SK-N-SH (cell line): ENCODE data around the gene DPYSL5. TPM values are rescaled to one million over a fixed set of nuclear protein-coding genes. Genes with fewer than 3 reads are reported as not detected.

ENCODE experiments used
- CTCF ChIA-PET: fragments of 300-600, 350-600 bp; formaldehyde crosslinking; extraction: SDS; loops from one replicate; lab custom pipeline; 2021; lab: Yijun Ruan, JAX
- POLR2A ChIA-PET: fragments of 350-600 bp; sonication (Branson Sonifier 250); formaldehyde crosslinking; extraction: SDS; loops from one replicate; lab custom pipeline; 2020; ENCODE audit warnings: antibody characterized with exemption, inconsistent platforms; lab: Yijun Ruan, JAX
- DNase-seq: peaks from one replicate; pipeline ENCODE4 v3.0.0; 2012
- H2AFZ ChIP-seq: fragments of 200-600 bp; sonication (generic); 2 replicates; pipeline ENCODE4 v1.8.1; 2016; ENCODE audit warnings: antibody characterized with exemption, mild to moderate bottlenecking, low read depth
- H3F3A ChIP-seq: fragments of 200-600 bp; sonication (generic); replicated peaks from 2 replicates; pipeline ENCODE3; 2016; ENCODE audit warnings: antibody characterized with exemption, mild to moderate bottlenecking; ENCODE audit not compliant: insufficient read depth
- H3K27ac ChIP-seq, 2 experiments: fragments of 200-500 bp in 1 of 2; fragments of 200-600 bp in 1 of 2; sonication (Bioruptor generic) in 1 of 2; sonication (generic), shearing (Covaris generic) in 1 of 2; 2 replicates each; pipeline versions ENCODE4 v1.5.1 to v1.6.1; 2014 to 2016; ENCODE audit warnings: low read depth in 2 of 2, inconsistent platforms in 1 of 2, low read length in 1 of 2, mild to moderate bottlenecking in 1 of 2, mixed read lengths in 1 of 2
- H3K27me3 ChIP-seq: fragments of 200-600 bp; sonication (generic), shearing (Covaris generic); 2 replicates; pipeline ENCODE4 v1.6.1; 2016; ENCODE audit warnings: mixed run types; ENCODE audit not compliant: insufficient read depth
- H3K36me3 ChIP-seq, 2 experiments: fragments of 200-500 bp in 1 of 2; fragments of 200-600 bp in 1 of 2; sonication (Bioruptor generic) in 1 of 2; sonication (generic) in 1 of 2; replicated peaks in 1 of 2; 2 replicates each; pipeline versions ENCODE3 to v1.5.1; 2014 to 2016; ENCODE audit warnings: low read length in 1 of 2, mild to moderate bottlenecking in 1 of 2; ENCODE audit not compliant: insufficient read depth in 2 of 2, control insufficient read depth in 1 of 2
- H3K4me1 ChIP-seq, 2 experiments: fragments of 200-500 bp in 1 of 2; fragments of 200-600 bp in 1 of 2; sonication (Bioruptor generic) in 1 of 2; sonication (generic), shearing (Covaris generic) in 1 of 2; 2 replicates each; pipeline versions ENCODE4 v1.5.1 to v1.6.1; 2014 to 2016; ENCODE audit warnings: low read depth in 1 of 2, low read length in 1 of 2, mixed run types in 1 of 2; ENCODE audit not compliant: insufficient read depth in 2 of 2, control insufficient read depth in 1 of 2
- H3K4me2 ChIP-seq: fragments of 200-600 bp; sonication (generic), shearing (Covaris generic); 2 replicates; pipeline ENCODE4 v1.6.1; 2017; ENCODE audit warnings: mixed run types
- H3K4me3 ChIP-seq, 2 experiments: fragments of 200-500 bp in 1 of 2; fragments of 200-600 bp in 1 of 2; sonication (Bioruptor generic) in 1 of 2; sonication (generic), shearing (Covaris generic) in 1 of 2; 2 replicates each; pipeline versions ENCODE4 v1.5.1 to v1.8.1; 2014 to 2016; ENCODE audit warnings: low read depth in 2 of 2, inconsistent platforms in 1 of 2, low read length in 1 of 2, mild to moderate bottlenecking in 1 of 2, mixed read lengths in 1 of 2, moderate library complexity in 1 of 2
- H3K79me2 ChIP-seq: fragments of 200-600 bp; sonication (generic); 2 replicates; pipeline ENCODE4 v1.8.1; 2017; ENCODE audit warnings: mild to moderate bottlenecking; ENCODE audit not compliant: insufficient read depth
- H3K9ac ChIP-seq: fragments of 200-600 bp; sonication (generic); 2 replicates; pipeline ENCODE4 v1.6.1; 2017; ENCODE audit warnings: mixed run types
- H3K9me2 ChIP-seq: fragments of 200-600 bp; sonication (generic); 2 replicates; pipeline ENCODE4 v1.6.1; 2017; ENCODE audit warnings: mixed run types
- H3K9me3 ChIP-seq: fragments of 200-600 bp; sonication (generic); 2 replicates; pipeline ENCODE4 v1.6.1; 2017; ENCODE audit warnings: mixed run types, mild to moderate bottlenecking, moderate library complexity
- H4K20me1 ChIP-seq: fragments of 200-600 bp; sonication (generic); 2 replicates; pipeline ENCODE4 v1.6.1; 2017; ENCODE audit warnings: mild to moderate bottlenecking, mixed run types; ENCODE audit not compliant: insufficient read depth
- ELF1 ChIP-seq: IDR thresholded peaks from 2 replicates; pipeline ENCODE4 v1.4.0; 2012
- EP300 ChIP-seq, 2 experiments: IDR thresholded peaks; 2 replicates each; pipeline versions ENCODE4 v1.4.0 to v1.6.1; 2012; ENCODE audit warnings: borderline replicate concordance in 1 of 2, low read depth in 1 of 2, low read length in 1 of 2
- FOXJ3 ChIP-seq: sonication (generic); formaldehyde crosslinking; IDR thresholded peaks from 2 replicates; pipeline ENCODE4 v1.5.1; 2020; ENCODE audit warnings: mild to moderate bottlenecking, missing genetic modification reagents
- FOXM1 ChIP-seq: IDR thresholded peaks from 2 replicates; pipeline ENCODE4 v1.4.0; 2012; ENCODE audit warnings: low read depth, mild to moderate bottlenecking
- GABPA ChIP-seq: IDR thresholded peaks from 2 replicates; pipeline ENCODE4 v1.4.0; 2012; ENCODE audit warnings: low read depth, mild to moderate bottlenecking
- MEF2A ChIP-seq: IDR thresholded peaks from 2 replicates; pipeline ENCODE4 v1.4.0; 2012; ENCODE audit warnings: low read depth, borderline replicate concordance
- MXI1 ChIP-seq: IDR thresholded peaks from 2 replicates; pipeline ENCODE4 v1.6.1; 2012; ENCODE audit warnings: mild to moderate bottlenecking, low read depth, low read length, improper control_type of control experiment
- NFIC ChIP-seq: IDR thresholded peaks from 2 replicates; pipeline ENCODE4 v1.4.0; 2012; ENCODE audit warnings: borderline replicate concordance
- RAD21 ChIP-seq: IDR thresholded peaks from 2 replicates; pipeline ENCODE4 v1.6.1; 2012; ENCODE audit warnings: mild to moderate bottlenecking, low read length
- RFX5 ChIP-seq: IDR thresholded peaks from 2 replicates; pipeline ENCODE4 v1.6.1; 2012; ENCODE audit warnings: mild to moderate bottlenecking, improper control_type of control experiment, low read length
- SIN3A ChIP-seq: IDR thresholded peaks from 2 replicates; pipeline ENCODE4 v1.6.1; 2012; ENCODE audit warnings: low read depth, mild to moderate bottlenecking, low read length, moderate library complexity, borderline replicate concordance
- SMC3 ChIP-seq: IDR thresholded peaks from 2 replicates; pipeline ENCODE4 v1.6.1; 2012; ENCODE audit warnings: low read depth, low read length, improper control_type of control experiment
- TAF1 ChIP-seq: IDR thresholded peaks from 2 replicates; pipeline ENCODE4 v1.6.1; 2012; ENCODE audit warnings: low read depth, mild to moderate bottlenecking, low read length, moderate library complexity, borderline replicate concordance
- TEAD4 ChIP-seq: IDR thresholded peaks from 2 replicates; pipeline ENCODE4 v1.4.0; 2012; ENCODE audit warnings: mild to moderate bottlenecking, borderline replicate concordance; ENCODE audit not compliant: insufficient read depth
- YY1 ChIP-seq: IDR thresholded peaks from 2 replicates; pipeline ENCODE4 v1.4.0; 2012; ENCODE audit warnings: low read depth, mild to moderate bottlenecking
- WGBS: methylation state at CpG from one replicate; pipeline ENCODE4 v1.1.6; 2017; ENCODE audit warnings: low lambda C conversion rate; 5-methylcytosine and 5-hydroxymethylcytosine counted together
- polyA plus RNA-seq, 3 experiments: library from polyadenylated mRNA; depleted of rRNA; stranded (reverse); fragments of >200 nt; gene quantifications; 2 replicates each; pipeline ENCODE4 v1.2.3, GENCODE V29; 2012
- TF ChIP-seq, protein P1 (sequence below): IDR thresholded peaks from 2 replicates; pipeline ENCODE4; 2012
- TF ChIP-seq, protein P2 (sequence below): fragments of 150-350 bp; IDR thresholded peaks from 2 replicates; pipeline ENCODE4 v1.6.1; 2016; ENCODE audit warnings: mild to moderate bottlenecking, low read depth, low read length
- TF ChIP-seq, protein P3 (sequence below): fragments of 200-600 bp; sonication (generic); IDR thresholded peaks from 2 replicates; pipeline ENCODE4 v1.6.1; 2017; ENCODE audit warnings: antibody characterized with exemption, mild to moderate bottlenecking, moderate library complexity
- TF ChIP-seq, protein P4 (sequence below): IDR thresholded peaks from 2 replicates; pipeline ENCODE4 v1.6.1; 2012; ENCODE audit warnings: mild to moderate bottlenecking, low read depth, low read length, moderate library complexity

Gene DPYSL5
- polyA plus RNA-seq, 1 of the 3 experiments (the other 2 are of a cell fraction): 0.79 TPM

DNA sequence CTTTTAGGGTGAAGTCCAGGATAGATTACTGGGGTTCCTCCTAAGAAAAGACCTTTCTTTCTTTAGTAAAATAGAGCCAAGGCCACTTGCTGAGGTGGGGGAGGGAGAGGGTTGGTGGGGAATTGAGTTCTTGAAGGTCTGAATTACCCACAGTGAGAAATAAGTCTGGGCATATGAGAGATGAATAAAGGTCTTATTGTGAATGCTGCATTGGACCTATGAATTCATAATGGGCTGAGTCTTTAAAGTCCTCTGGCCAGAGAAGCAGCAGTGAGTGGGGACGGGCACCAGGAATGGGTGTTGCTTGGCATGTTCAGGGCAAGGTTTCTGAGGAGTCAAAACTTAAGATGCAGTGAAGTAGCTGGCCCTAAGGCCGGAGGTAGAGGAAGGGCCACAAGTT, 133.0 kb downstream of the DPYSL5 start:
- no peak overlapping the region for H3K4me2 ChIP-seq
- POLR2A ChIA-PET: no interaction called here
- no peaks in the 10 kb centered on the region for H3K36me3 ChIP-seq
- TF ChIP-seq MXI1 (no peak), TEAD4 (no peak), RFX5 (no peak)
- TF ChIP-seq, all 33 proteins: peak for 0
- Histone ChIP-seq H3K4me1 (peaks cover 0 to 29% of the 10 kb centered on the region in 2 experiments; a peak in 2 of 4 replicates), H3K9me3 (no peaks in the 10 kb centered on the region), H3K27ac (no peak overlapping the region), H3K9ac (no peak overlapping the region), H4K20me1 (no peaks in the 10 kb centered on the region; the same call in 1 of the 2 replicates), H3K27me3 (no peaks in the 10 kb centered on the region), H3K9me2 (no peaks in the 10 kb centered on the region), H3F3A (no peaks in the 10 kb centered on the region), H2AFZ (no peak overlapping the region), H3K79me2 (no peaks in the 10 kb centered on the region), H3K4me3 (no peak overlapping the region)
- no peak for DNase-seq
- 92% methylated on average over 2 of the region's 2 CpGs for WGBS
- CTCF ChIA-PET: interaction anchor here (1.1 to 25.8 kb wide), 3 partner anchors 19 to 58 kb away, joined by 3 to 257 read pairs (median 74); no protein-coding TSS in a partner anchor

DNA sequence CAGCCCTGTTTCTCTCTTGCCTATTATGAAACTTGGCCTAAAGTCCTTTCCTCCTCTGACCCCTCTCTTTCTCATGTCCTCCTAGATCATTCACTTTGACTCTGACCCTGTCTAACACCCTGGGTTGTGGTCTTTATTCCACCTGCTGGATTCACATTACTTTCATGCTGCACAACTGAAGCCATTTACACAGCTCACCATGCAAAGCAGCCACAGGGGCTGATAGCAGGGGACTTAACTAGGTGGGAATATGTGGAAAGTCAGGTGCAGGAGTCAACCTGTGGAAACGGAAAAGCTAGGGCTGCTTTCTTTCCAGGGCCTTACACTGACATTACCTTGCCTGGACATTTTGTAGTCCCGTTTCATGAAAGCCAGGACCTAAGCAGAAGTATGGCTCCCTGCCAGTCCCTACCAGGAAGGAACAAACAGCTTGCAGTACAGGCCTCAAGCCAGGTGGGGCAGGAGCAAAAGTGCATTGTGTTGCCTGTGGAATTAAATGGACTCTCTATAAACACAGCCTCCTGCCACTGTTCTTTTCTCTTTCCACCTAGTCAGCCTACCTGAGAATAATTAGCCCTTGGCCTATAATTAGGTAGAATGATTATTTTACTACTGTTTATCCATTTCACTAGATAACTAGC, 134.3 kb downstream of the DPYSL5 start:
- Histone ChIP-seq H3K79me2 (no peaks in the 10 kb centered on the region), H3K27me3 (no peaks in the 10 kb centered on the region), H3K4me2 (no peak overlapping the region), H3K36me3 (no peaks in the 10 kb centered on the region), H3K27ac (peak overlapping the region in 1 of 2 experiments; percentile 56; a peak in 1 of 4 replicates), H3F3A (peaks cover 1% of the 10 kb centered on the region), H3K9me2 (no peaks in the 10 kb centered on the region), H3K9ac (no peak overlapping the region), H4K20me1 (no peaks in the 10 kb centered on the region; the same call in 1 of the 2 replicates), H3K9me3 (no peaks in the 10 kb centered on the region), H2AFZ (no peak overlapping the region), H3K4me1 (peaks cover 0 to 25% of the 10 kb centered on the region in 2 experiments; a peak in 1 of 4 replicates), H3K4me3 (no peak overlapping the region)
- POLR2A ChIA-PET: no interaction called here
- DNase-seq: peak; percentile 76
- 58% methylated on average over 2 of the region's 2 CpGs for WGBS
- CTCF ChIA-PET: interaction anchor here (0.9 to 25.8 kb wide), 18 partner anchors 9 to 136 kb away, joined by 3 to 257 read pairs (median 5); partner anchors contain the start of gene MAPRE3
- TF ChIP-seq SIN3A (no peak), RAD21 (peak; percentile 26; the same call in 1 of the 2 replicates), EP300 (IDR thresholded peaks at IDR 0.05; ENCODE audit: borderline replicate concordance in 1 of 2, low read depth in 1 of 2, low read length in 1 of 2) (peak in 1 of 2 experiments; percentile 24; a peak in 1 of 4 replicates), ELF1 (no peak), MEF2A (no peak), YY1 (no peak), NFIC (peak; percentile 6; the same call in 1 of the 2 replicates), TAF1 (no peak), RFX5 (0 out of 2 replicates have a peak, but pooled peaks have one; percentile 15), GABPA (no peak), FOXM1 (no peak), FOXJ3 (CRISPR knock-in tag) (no peak), MXI1 (peak; percentile 48; the same call in 1 of the 2 replicates), SMC3 (peak; percentile 14; the same call in 1 of the 2 replicates)
- TF ChIP-seq, protein P1, sequence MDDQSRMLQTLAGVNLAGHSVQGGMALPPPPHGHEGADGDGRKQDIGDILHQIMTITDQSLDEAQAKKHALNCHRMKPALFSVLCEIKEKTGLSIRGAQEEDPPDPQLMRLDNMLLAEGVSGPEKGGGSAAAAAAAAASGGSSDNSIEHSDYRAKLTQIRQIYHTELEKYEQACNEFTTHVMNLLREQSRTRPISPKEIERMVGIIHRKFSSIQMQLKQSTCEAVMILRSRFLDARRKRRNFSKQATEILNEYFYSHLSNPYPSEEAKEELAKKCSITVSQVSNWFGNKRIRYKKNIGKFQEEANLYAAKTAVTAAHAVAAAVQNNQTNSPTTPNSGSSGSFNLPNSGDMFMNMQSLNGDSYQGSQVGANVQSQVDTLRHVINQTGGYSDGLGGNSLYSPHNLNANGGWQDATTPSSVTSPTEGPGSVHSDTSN: no peak
- TF ChIP-seq, protein P2, sequence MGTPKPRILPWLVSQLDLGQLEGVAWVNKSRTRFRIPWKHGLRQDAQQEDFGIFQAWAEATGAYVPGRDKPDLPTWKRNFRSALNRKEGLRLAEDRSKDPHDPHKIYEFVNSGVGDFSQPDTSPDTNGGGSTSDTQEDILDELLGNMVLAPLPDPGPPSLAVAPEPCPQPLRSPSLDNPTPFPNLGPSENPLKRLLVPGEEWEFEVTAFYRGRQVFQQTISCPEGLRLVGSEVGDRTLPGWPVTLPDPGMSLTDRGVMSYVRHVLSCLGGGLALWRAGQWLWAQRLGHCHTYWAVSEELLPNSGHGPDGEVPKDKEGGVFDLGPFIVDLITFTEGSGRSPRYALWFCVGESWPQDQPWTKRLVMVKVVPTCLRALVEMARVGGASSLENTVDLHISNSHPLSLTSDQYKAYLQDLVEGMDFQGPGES: no peak
- TF ChIP-seq, protein P3, sequence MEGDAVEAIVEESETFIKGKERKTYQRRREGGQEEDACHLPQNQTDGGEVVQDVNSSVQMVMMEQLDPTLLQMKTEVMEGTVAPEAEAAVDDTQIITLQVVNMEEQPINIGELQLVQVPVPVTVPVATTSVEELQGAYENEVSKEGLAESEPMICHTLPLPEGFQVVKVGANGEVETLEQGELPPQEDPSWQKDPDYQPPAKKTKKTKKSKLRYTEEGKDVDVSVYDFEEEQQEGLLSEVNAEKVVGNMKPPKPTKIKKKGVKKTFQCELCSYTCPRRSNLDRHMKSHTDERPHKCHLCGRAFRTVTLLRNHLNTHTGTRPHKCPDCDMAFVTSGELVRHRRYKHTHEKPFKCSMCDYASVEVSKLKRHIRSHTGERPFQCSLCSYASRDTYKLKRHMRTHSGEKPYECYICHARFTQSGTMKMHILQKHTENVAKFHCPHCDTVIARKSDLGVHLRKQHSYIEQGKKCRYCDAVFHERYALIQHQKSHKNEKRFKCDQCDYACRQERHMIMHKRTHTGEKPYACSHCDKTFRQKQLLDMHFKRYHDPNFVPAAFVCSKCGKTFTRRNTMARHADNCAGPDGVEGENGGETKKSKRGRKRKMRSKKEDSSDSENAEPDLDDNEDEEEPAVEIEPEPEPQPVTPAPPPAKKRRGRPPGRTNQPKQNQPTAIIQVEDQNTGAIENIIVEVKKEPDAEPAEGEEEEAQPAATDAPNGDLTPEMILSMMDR: peak; percentile 38; the same call in 1 of the 2 replicates
- TF ChIP-seq, protein P4, sequence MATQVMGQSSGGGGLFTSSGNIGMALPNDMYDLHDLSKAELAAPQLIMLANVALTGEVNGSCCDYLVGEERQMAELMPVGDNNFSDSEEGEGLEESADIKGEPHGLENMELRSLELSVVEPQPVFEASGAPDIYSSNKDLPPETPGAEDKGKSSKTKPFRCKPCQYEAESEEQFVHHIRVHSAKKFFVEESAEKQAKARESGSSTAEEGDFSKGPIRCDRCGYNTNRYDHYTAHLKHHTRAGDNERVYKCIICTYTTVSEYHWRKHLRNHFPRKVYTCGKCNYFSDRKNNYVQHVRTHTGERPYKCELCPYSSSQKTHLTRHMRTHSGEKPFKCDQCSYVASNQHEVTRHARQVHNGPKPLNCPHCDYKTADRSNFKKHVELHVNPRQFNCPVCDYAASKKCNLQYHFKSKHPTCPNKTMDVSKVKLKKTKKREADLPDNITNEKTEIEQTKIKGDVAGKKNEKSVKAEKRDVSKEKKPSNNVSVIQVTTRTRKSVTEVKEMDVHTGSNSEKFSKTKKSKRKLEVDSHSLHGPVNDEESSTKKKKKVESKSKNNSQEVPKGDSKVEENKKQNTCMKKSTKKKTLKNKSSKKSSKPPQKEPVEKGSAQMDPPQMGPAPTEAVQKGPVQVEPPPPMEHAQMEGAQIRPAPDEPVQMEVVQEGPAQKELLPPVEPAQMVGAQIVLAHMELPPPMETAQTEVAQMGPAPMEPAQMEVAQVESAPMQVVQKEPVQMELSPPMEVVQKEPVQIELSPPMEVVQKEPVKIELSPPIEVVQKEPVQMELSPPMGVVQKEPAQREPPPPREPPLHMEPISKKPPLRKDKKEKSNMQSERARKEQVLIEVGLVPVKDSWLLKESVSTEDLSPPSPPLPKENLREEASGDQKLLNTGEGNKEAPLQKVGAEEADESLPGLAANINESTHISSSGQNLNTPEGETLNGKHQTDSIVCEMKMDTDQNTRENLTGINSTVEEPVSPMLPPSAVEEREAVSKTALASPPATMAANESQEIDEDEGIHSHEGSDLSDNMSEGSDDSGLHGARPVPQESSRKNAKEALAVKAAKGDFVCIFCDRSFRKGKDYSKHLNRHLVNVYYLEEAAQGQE: no peak
